Stimulated activated CD4-positive, alpha-beta T cell treated with anti-CD3 and anti-CD28 coated beads, Interleukin-2, amount 100 ng/mL, for 24 hours (primary cell): ENCODE data around the gene TMEM131.
"Not testable (repeated sequence)": the region's sequence is repeated elsewhere in the genome, so short reads cannot be mapped to it uniquely, and the experiment has no call there.

ENCODE experiments used
- DNase-seq, 2 donors: peaks; one replicate each; pipeline ENCODE4 v3.0.0-alpha.2; 2020

Gene TMEM131

GRCh38 chr2:97910403-97911205 is 85.1 kb downstream of the TMEM131 start:
- no peak for DNase-seq

- DNase-seq, result no peak
Observed at GRCh38 chr2:97908208-97908676, 87.5 kb downstream of the TMEM131 start.

- DNase-seq, result no peak
Observed at GRCh38 chr2:97907369-97908100, 88.2 kb downstream of the TMEM131 start.

GRCh38 chr2:97906307-97906706 is 89.4 kb downstream of the TMEM131 start:
- DNase-seq, result no peak

- no peak for DNase-seq
Observed at GRCh38 chr2:97905294-97905693, 90.5 kb downstream of the TMEM131 start.

- no peak for DNase-seq
Observed at GRCh38 chr2:97901862-97902261, 93.9 kb downstream of the TMEM131 start.

GRCh38 chr2:97900806-97901205 is 94.9 kb downstream of the TMEM131 start:
- DNase-seq, result no peak

- DNase-seq, result not testable (repeated sequence)
Observed at GRCh38 chr2:97893042-97893441, 102.7 kb downstream of the TMEM131 start.

- DNase-seq, result no peak
Observed at GRCh38 chr2:97891611-97892010, 104.1 kb downstream of the TMEM131 start.

- DNase-seq, result no peak
Observed at GRCh38 chr2:97889156-97889555, 106.6 kb downstream of the TMEM131 start.

- no peak for DNase-seq
Observed at GRCh38 chr2:97885841-97886240, 109.9 kb downstream of the TMEM131 start.

- no peak for DNase-seq
Observed at GRCh38 chr2:97880334-97880733, 115.4 kb downstream of the TMEM131 start.

- DNase-seq, result no peak
Observed at GRCh38 chr2:97878865-97879264, 116.9 kb downstream of the TMEM131 start.

- not testable (repeated sequence) for DNase-seq
Observed at GRCh38 chr2:97878317-97878716, 117.4 kb downstream of the TMEM131 start.

GRCh38 chr2:97871096-97871780 is 124.5 kb downstream of the TMEM131 start:
- no peak for DNase-seq

GRCh38 chr2:97870396-97870843 is 125.3 kb downstream of the TMEM131 start:
- peak; percentile 27 for DNase-seq

- DNase-seq, result no peak
Observed at GRCh38 chr2:97869722-97870346, 125.9 kb downstream of the TMEM131 start.

GRCh38 chr2:97868986-97869721 is 126.6 kb downstream of the TMEM131 start:
- no peak for DNase-seq

- no peak for DNase-seq
Observed at GRCh38 chr2:97863829-97864228, 131.9 kb downstream of the TMEM131 start.

GRCh38 chr2:97861177-97861576 is 134.6 kb downstream of the TMEM131 start:
- DNase-seq, result no peak

GRCh38 chr2:97858442-97858841 is 137.3 kb downstream of the TMEM131 start:
- no peak for DNase-seq

- DNase-seq, result no peak
Observed at GRCh38 chr2:97857553-97857952, 138.2 kb downstream of the TMEM131 start.
